ENCODE data around the gene CEL.
"Not testable (repeated sequence)": the region's sequence is repeated elsewhere in the genome, so short reads cannot be mapped to it uniquely, and the experiment has no call there.

CEL gene

GRCh38 chr9:133031496-133031911 lies 30.3 kb upstream of the CEL start:
- FAIRE-seq (no peak), DNase-seq (ENCODE audit: insufficient read length, low spot score) (no peak)
- no peak for TF ChIP-seq POU2F2 (IDR thresholded peaks at IDR 0.05; ENCODE audit: low read depth, low read length)
- TF ChIP-seq TAF1 (IDR thresholded peaks at IDR 0.05; ENCODE audit: low read depth, low read length): no peak
- no peak for TF ChIP-seq POLR2AphosphoS5 (IDR thresholded peaks at IDR 0.05; ENCODE audit: low read depth, low read length)
- TF ChIP-seq SPI1 (IDR thresholded peaks at IDR 0.05; ENCODE audit: low read depth, low read length): no peak
- no peak for TF ChIP-seq PAX5 (IDR thresholded peaks at IDR 0.05; ENCODE audit: insufficient read depth, low read length, severe bottlenecking)
- no peak for TF ChIP-seq POLR2A (IDR thresholded peaks at IDR 0.05; ENCODE audit: low read depth, low read length)

- no peak for TF ChIP-seq SPI1 (IDR thresholded peaks at IDR 0.05; ENCODE audit: low read depth, low read length)
- TF ChIP-seq POLR2A (IDR thresholded peaks at IDR 0.05; ENCODE audit: low read depth, low read length): no peak
- FAIRE-seq (no peak), DNase-seq (ENCODE audit: insufficient read length, low spot score) (no peak)
Measured at GRCh38 chr9:133032171-133032570, 29.6 kb upstream of the CEL start.

GRCh38 chr9:133035669-133036068 lies 26.1 kb upstream of the CEL start:
- TF ChIP-seq SPI1 (IDR thresholded peaks at IDR 0.05; ENCODE audit: low read depth, low read length): no peak
- TF ChIP-seq POLR2A (IDR thresholded peaks at IDR 0.05; ENCODE audit: low read depth, low read length): no peak
- no peak for TF ChIP-seq TAF1 (IDR thresholded peaks at IDR 0.05; ENCODE audit: low read depth, low read length)
- no peak for TF ChIP-seq PAX5 (IDR thresholded peaks at IDR 0.05; ENCODE audit: insufficient read depth, low read length, severe bottlenecking)
- no peak for TF ChIP-seq POU2F2 (IDR thresholded peaks at IDR 0.05; ENCODE audit: low read depth, low read length)
- no peak for TF ChIP-seq POLR2AphosphoS5 (IDR thresholded peaks at IDR 0.05; ENCODE audit: low read depth, low read length)
- no peak for FAIRE-seq
- no peak for DNase-seq (ENCODE audit: insufficient read length, low spot score)

- DNase-seq (ENCODE audit: insufficient read length, low spot score) (no peak), FAIRE-seq (no peak)
- TF ChIP-seq PAX5 (IDR thresholded peaks at IDR 0.05; ENCODE audit: insufficient read depth, low read length, severe bottlenecking) (no peak), TAF1 (IDR thresholded peaks at IDR 0.05; ENCODE audit: low read depth, low read length) (no peak), SPI1 (IDR thresholded peaks at IDR 0.05; ENCODE audit: low read depth, low read length) (no peak), POLR2A (IDR thresholded peaks at IDR 0.05; ENCODE audit: low read depth, low read length) (no peak), POLR2AphosphoS5 (IDR thresholded peaks at IDR 0.05; ENCODE audit: low read depth, low read length) (no peak), POU2F2 (IDR thresholded peaks at IDR 0.05; ENCODE audit: low read depth, low read length) (no peak)
Measured at GRCh38 chr9:133037775-133038515, 23.8 kb upstream of the CEL start.

- not testable (repeated sequence) for FAIRE-seq; DNase-seq (ENCODE audit: insufficient read length, low spot score)
Measured at GRCh38 chr9:133040892-133041479, 20.8 kb upstream of the CEL start.

- TF ChIP-seq PAX5 (IDR thresholded peaks at IDR 0.05; ENCODE audit: insufficient read depth, low read length, severe bottlenecking) (no peak), POU2F2 (IDR thresholded peaks at IDR 0.05; ENCODE audit: low read depth, low read length) (no peak), POLR2A (IDR thresholded peaks at IDR 0.05; ENCODE audit: low read depth, low read length) (no peak), SPI1 (IDR thresholded peaks at IDR 0.05; ENCODE audit: low read depth, low read length) (no peak), POLR2AphosphoS5 (IDR thresholded peaks at IDR 0.05; ENCODE audit: low read depth, low read length) (no peak), TAF1 (IDR thresholded peaks at IDR 0.05; ENCODE audit: low read depth, low read length) (no peak)
- DNase-seq (ENCODE audit: insufficient read length, low spot score): no peak
- FAIRE-seq: no peak
Measured at GRCh38 chr9:133041958-133042357, 19.8 kb upstream of the CEL start.

GRCh38 chr9:133042676-133043075 lies 19.1 kb upstream of the CEL start:
- TF ChIP-seq POLR2AphosphoS5 (IDR thresholded peaks at IDR 0.05; ENCODE audit: low read depth, low read length): no peak
- TF ChIP-seq PAX5 (IDR thresholded peaks at IDR 0.05; ENCODE audit: insufficient read depth, low read length, severe bottlenecking): no peak
- no peak for TF ChIP-seq TAF1 (IDR thresholded peaks at IDR 0.05; ENCODE audit: low read depth, low read length)
- TF ChIP-seq SPI1 (IDR thresholded peaks at IDR 0.05; ENCODE audit: low read depth, low read length): no peak
- TF ChIP-seq POU2F2 (IDR thresholded peaks at IDR 0.05; ENCODE audit: low read depth, low read length): no peak
- TF ChIP-seq POLR2A (IDR thresholded peaks at IDR 0.05; ENCODE audit: low read depth, low read length): no peak
- no peak for DNase-seq (ENCODE audit: insufficient read length, low spot score)
- FAIRE-seq: no peak

GRCh38 chr9:133043449-133044035 lies 18.2 kb upstream of the CEL start:
- FAIRE-seq (no peak), DNase-seq (ENCODE audit: insufficient read length, low spot score) (no peak)
- TF ChIP-seq POU2F2 (IDR thresholded peaks at IDR 0.05; ENCODE audit: low read depth, low read length) (no peak), POLR2AphosphoS5 (IDR thresholded peaks at IDR 0.05; ENCODE audit: low read depth, low read length) (no peak), SPI1 (IDR thresholded peaks at IDR 0.05; ENCODE audit: low read depth, low read length) (no peak), POLR2A (IDR thresholded peaks at IDR 0.05; ENCODE audit: low read depth, low read length) (no peak), TAF1 (IDR thresholded peaks at IDR 0.05; ENCODE audit: low read depth, low read length) (no peak), PAX5 (IDR thresholded peaks at IDR 0.05; ENCODE audit: insufficient read depth, low read length, severe bottlenecking) (no peak)

- FAIRE-seq (no peak), DNase-seq (ENCODE audit: insufficient read length, low spot score) (no peak)
- TF ChIP-seq POLR2AphosphoS5 (IDR thresholded peaks at IDR 0.05; ENCODE audit: low read depth, low read length) (no peak), TAF1 (IDR thresholded peaks at IDR 0.05; ENCODE audit: low read depth, low read length) (no peak), SPI1 (IDR thresholded peaks at IDR 0.05; ENCODE audit: low read depth, low read length) (no peak), POU2F2 (IDR thresholded peaks at IDR 0.05; ENCODE audit: low read depth, low read length) (no peak), POLR2A (IDR thresholded peaks at IDR 0.05; ENCODE audit: low read depth, low read length) (no peak), PAX5 (IDR thresholded peaks at IDR 0.05; ENCODE audit: insufficient read depth, low read length, severe bottlenecking) (no peak)
Measured at GRCh38 chr9:133044125-133044524, 17.7 kb upstream of the CEL start.

- TF ChIP-seq POLR2A (IDR thresholded peaks at IDR 0.05; ENCODE audit: low read depth, low read length) (no peak), POLR2AphosphoS5 (IDR thresholded peaks at IDR 0.05; ENCODE audit: low read depth, low read length) (no peak), PAX5 (IDR thresholded peaks at IDR 0.05; ENCODE audit: insufficient read depth, low read length, severe bottlenecking) (no peak), SPI1 (IDR thresholded peaks at IDR 0.05; ENCODE audit: low read depth, low read length) (no peak), TAF1 (IDR thresholded peaks at IDR 0.05; ENCODE audit: low read depth, low read length) (no peak), POU2F2 (IDR thresholded peaks at IDR 0.05; ENCODE audit: low read depth, low read length) (no peak)
- DNase-seq (ENCODE audit: insufficient read length, low spot score): no peak
- FAIRE-seq: no peak
Measured at GRCh38 chr9:133044661-133045060, 17.1 kb upstream of the CEL start.

All from GM12891 (cell line).